Upper lobe of left lung (tissue), 6 donors: Measurements from ENCODE around the gene FAM221A. TPM values are rescaled to one million over a fixed set of nuclear protein-coding genes. Genes with fewer than 3 reads are reported as not detected.

Source experiments
- ATAC-seq, 2 donors: fragments of 200-7000 bp; cut with Tn5 transposase; one replicate each; pipeline ENCODE4 v1.9.1; 2022; ENCODE audit warnings: mild to moderate bottlenecking in 2 of 2, moderate library complexity in 2 of 2; ENCODE audit not compliant: low FRiP score in 2 of 2
- DNase-seq, 2 donors: peaks; one replicate each; pipeline ENCODE4 v3.0.0-alpha.2; 2019 to 2020
- H3K27ac ChIP-seq, 4 donors: fragments of 200-600 bp; sonication (generic); one replicate each; pipeline ENCODE4 v1.5.1; 2016 to 2019
- H3K27me3 ChIP-seq, 4 donors: fragments of 200-600 bp; sonication (generic); one replicate each; pipeline ENCODE4 v1.5.1; 2017 to 2019
- H3K36me3 ChIP-seq, 4 donors: fragments of 200-600 bp; sonication (generic); one replicate each; pipeline ENCODE4 v1.5.1; 2016 to 2019
- H3K4me1 ChIP-seq, 4 donors: fragments of 200-600 bp; sonication (generic); one replicate each; pipeline ENCODE4 v1.5.1; 2018 to 2019
- H3K4me3 ChIP-seq, 4 donors: fragments of 200-600 bp; sonication (generic); one replicate each; pipeline ENCODE4 v1.5.1; 2017 to 2019; ENCODE audit warnings: mild to moderate bottlenecking in 2 of 4, moderate library complexity in 1 of 4
- H3K9me3 ChIP-seq, 4 donors: fragments of 200-600 bp; sonication (generic); one replicate each; pipeline ENCODE4 v1.5.1; 2018 to 2019
- CTCF ChIP-seq, 6 experiments: fragments of 450-650 bp in 4 of 6; fragments of 200-600 bp in 2 of 6; sonication (generic) in 2 of 6; IDR thresholded peaks; one replicate each; pipeline ENCODE4 v1.5.1; 2016 to 2019; ENCODE audit warnings: antibody characterized with exemption in 6 of 6
- EP300 ChIP-seq, 4 donors: sonication (generic); formaldehyde crosslinking; IDR thresholded peaks; one replicate each; pipeline ENCODE4 v1.5.1; 2017; ENCODE audit warnings: antibody characterized with exemption in 4 of 4, control low read depth in 2 of 4
- POLR2A ChIP-seq, 4 donors: fragments of 450-650 bp; IDR thresholded peaks; one replicate each; pipeline ENCODE4 v1.5.1; 2016 to 2017; ENCODE audit warnings: antibody characterized with exemption in 4 of 4, mild to moderate bottlenecking in 2 of 4
- POLR2AphosphoS5 ChIP-seq, 2 donors: sonication (generic); formaldehyde crosslinking; IDR thresholded peaks; one replicate each; pipeline ENCODE4 v1.5.1; 2017; ENCODE audit warnings: antibody characterized with exemption in 2 of 2
- WGBS, 2 donors: methylation state at CpG; one replicate each; pipeline ENCODE4 v1.1.5; 2017 to 2018; 5-methylcytosine and 5-hydroxymethylcytosine counted together
- total RNA-seq, 6 donors: library from RNA; depleted of rRNA in 4 of 6; stranded (reverse); fragments of >200 nt in 4 of 6; gene quantifications; one replicate each; pipeline versions ENCODE4 v1.1.0 to v1.2.1, GENCODE V29; 2016 to 2021
- donor health status: DM: no; HTN: no; CAD: no; lungs with moderate emphysema.
- donor health status: DM: no; HTN: yes; CAD: no; lungs with severe emphysema.

Gene FAM221A
- total RNA-seq, 6 donors from 2014 or later, result 7.9 to 19.4 (median 11.2) TPM

- peaks cover 0 to 10% (median 3%) of the 10 kb centered on the region in 4 donors for H3K9me3 ChIP-seq
- no peak for TF ChIP-seq POLR2A (IDR thresholded peaks at IDR 0.05)
- TF ChIP-seq POLR2AphosphoS5 (IDR thresholded peaks at IDR 0.05), result no peak
- no peak for TF ChIP-seq CTCF (IDR thresholded peaks at IDR 0.05)
- TF ChIP-seq EP300 (IDR thresholded peaks at IDR 0.05), result no peak
- DNase-seq (peak in 1 of 2 donors; percentile 81), ATAC-seq (peak in 1 of 2 donors; percentile 19)
- H3K36me3 ChIP-seq, result peaks cover 0 to 8% (median 5%) of the 10 kb centered on the region in 4 donors
- H3K27me3 ChIP-seq, result no peaks in the 10 kb centered on the region
- H3K4me3 ChIP-seq, result no peak within 1 kb of the TSS
- 92 to 94% methylated on average over 27 to 33 of the region's 33 CpGs for WGBS, 2 donors
- H3K4me1 ChIP-seq, result no peaks in the 10 kb centered on the region
- H3K27ac ChIP-seq, result no peak within 1 kb of the TSS
Measured at GRCh38 chr7:23710000-23710399, 30.0 kb downstream of the FAM221A start, which contains the start of gene STK31. Gene STK31 (plus strand): TSS chr7:23710219. CDS start chr7:23710286, 67 bp downstream.

GRCh38 chr7:23712368-23713284, 32.6 kb downstream of the FAM221A start:
- peak in 1 of 2 donors; percentile 80 for ATAC-seq
- Histone ChIP-seq H3K27me3 (no peaks in the 10 kb centered on the region), H3K36me3 (no peaks in the 10 kb centered on the region), H3K27ac (no peak overlapping the region), H3K9me3 (no peaks in the 10 kb centered on the region), H3K4me1 (no peaks in the 10 kb centered on the region), H3K4me3 (no peak overlapping the region)
- no peak for TF ChIP-seq POLR2AphosphoS5 (IDR thresholded peaks at IDR 0.05)
- no peak for TF ChIP-seq POLR2A (IDR thresholded peaks at IDR 0.05)
- TF ChIP-seq EP300 (IDR thresholded peaks at IDR 0.05), result no peak
- peak; percentile 12 to 58 (median 46) for TF ChIP-seq CTCF (IDR thresholded peaks at IDR 0.05)
- DNase-seq, result no peak
- WGBS, 2 donors, result 51 to 62% methylated on average over 8 of the region's 8 CpGs

- no peaks in the 10 kb centered on the region for H3K36me3 ChIP-seq
- 69 to 78% methylated on average over 6 of the region's 6 CpGs for WGBS, 2 donors
- no peak overlapping the region for H3K27ac ChIP-seq
- H3K27me3 ChIP-seq, result no peaks in the 10 kb centered on the region
- no peak overlapping the region for H3K4me3 ChIP-seq
- H3K9me3 ChIP-seq, result no peaks in the 10 kb centered on the region
- DNase-seq (no peak), ATAC-seq (peak in 1 of 2 donors; percentile 46)
- TF ChIP-seq POLR2A (IDR thresholded peaks at IDR 0.05) (no peak), POLR2AphosphoS5 (IDR thresholded peaks at IDR 0.05) (no peak), EP300 (IDR thresholded peaks at IDR 0.05) (no peak), CTCF (IDR thresholded peaks at IDR 0.05) (no peak)
- no peaks in the 10 kb centered on the region for H3K4me1 ChIP-seq
Measured at GRCh38 chr7:23713285-23714149, 33.5 kb downstream of the FAM221A start.

GRCh38 chr7:23714150-23714464, 34.1 kb downstream of the FAM221A start:
- 51 to 67% methylated on average over 2 of the region's 2 CpGs for WGBS, 2 donors
- no peak for ATAC-seq
- H3K36me3 ChIP-seq, result no peaks in the 10 kb centered on the region
- no peak for DNase-seq
- H3K9me3 ChIP-seq, result no peaks in the 10 kb centered on the region
- TF ChIP-seq POLR2AphosphoS5 (IDR thresholded peaks at IDR 0.05), result no peak
- TF ChIP-seq EP300 (IDR thresholded peaks at IDR 0.05), result no peak
- no peak for TF ChIP-seq CTCF (IDR thresholded peaks at IDR 0.05)
- no peak for TF ChIP-seq POLR2A (IDR thresholded peaks at IDR 0.05)
- no peak overlapping the region for H3K27ac ChIP-seq
- H3K27me3 ChIP-seq, result no peaks in the 10 kb centered on the region
- H3K4me3 ChIP-seq, result no peak overlapping the region
- no peaks in the 10 kb centered on the region for H3K4me1 ChIP-seq
